IPS-18a (cell line): ENCODE data around the gene SLC35G3.
"Not testable (repeated sequence)": the region's sequence is repeated elsewhere in the genome, so short reads cannot be mapped to it uniquely, and the experiment has no call there.

Experiments used
- H3K27ac ChIP-seq: one replicate; pipeline ENCODE4 v1.5.1; 2013; ENCODE audit warnings: low read length
- H3K27me3 ChIP-seq: one replicate; pipeline ENCODE4 v1.6.1; 2013; ENCODE audit warnings: mild to moderate bottlenecking, low read length; ENCODE audit not compliant: control insufficient read depth, insufficient read depth
- H3K36me3 ChIP-seq: one replicate; pipeline ENCODE4 v1.6.1; 2013; ENCODE audit warnings: low read depth, low read length; ENCODE audit not compliant: control insufficient read depth
- H3K4me1 ChIP-seq: one replicate; pipeline ENCODE4 v1.6.1; 2013; ENCODE audit warnings: low read depth, low read length; ENCODE audit not compliant: control insufficient read depth
- H3K4me3 ChIP-seq: one replicate; pipeline ENCODE4 v1.5.1; 2013; ENCODE audit warnings: low read length
- H3K9ac ChIP-seq: one replicate; pipeline ENCODE4 v1.6.1; 2013; ENCODE audit warnings: mild to moderate bottlenecking, low read length, moderate library complexity
- H3K9me3 ChIP-seq: one replicate; pipeline ENCODE4 v1.6.1; 2013; ENCODE audit warnings: low read depth, low read length; ENCODE audit not compliant: control insufficient read depth

The SLC35G3 gene

GRCh38 chr17:35202582-35202981 is 8.4 kb upstream of the SLC35G3 start:
- H3K9me3 ChIP-seq, H3K36me3 ChIP-seq, H3K4me1 ChIP-seq, H3K27me3 ChIP-seq, H3K9ac ChIP-seq, H3K4me3 ChIP-seq, H3K27ac ChIP-seq: not testable (repeated sequence)

- not testable (repeated sequence) for H3K9ac ChIP-seq, H3K4me3 ChIP-seq, H3K27me3 ChIP-seq, H3K36me3 ChIP-seq, H3K4me1 ChIP-seq, H3K9me3 ChIP-seq, H3K27ac ChIP-seq
Observed at GRCh38 chr17:35195062-35195461, 869 bp upstream of the SLC35G3 start.

GRCh38 chr17:35192708-35193107 is 1.5 kb downstream of the SLC35G3 start:
- Histone ChIP-seq H3K4me3 (no peak overlapping the region), H3K36me3 (no peaks in the 10 kb centered on the region), H3K27ac (no peak overlapping the region)

GRCh38 chr17:35191001-35191695 is 3.0 kb downstream of the SLC35G3 start:
- H3K27ac ChIP-seq, result no peak overlapping the region
- no peaks in the 10 kb centered on the region for H3K36me3 ChIP-seq

More at GRCh38 chr17:35192708-35193107, 1.5 kb downstream of the SLC35G3 start:
- Histone ChIP-seq H3K9me3 (peaks cover 8% of the 10 kb centered on the region), H3K4me1 (no peaks in the 10 kb centered on the region), H3K27me3 (no peaks in the 10 kb centered on the region), H3K9ac (no peak overlapping the region)

GRCh38 chr17:35189291-35189690 is 4.9 kb downstream of the SLC35G3 start:
- no peaks in the 10 kb centered on the region for H3K9me3 ChIP-seq
- H3K27me3 ChIP-seq, result no peaks in the 10 kb centered on the region
- H3K27ac ChIP-seq, result no peak overlapping the region
- H3K4me1 ChIP-seq, result no peaks in the 10 kb centered on the region
- no peaks in the 10 kb centered on the region for H3K36me3 ChIP-seq
- no peak overlapping the region for H3K4me3 ChIP-seq
- H3K9ac ChIP-seq, result no peak overlapping the region

More at GRCh38 chr17:35191001-35191695, 3.0 kb downstream of the SLC35G3 start:
- H3K4me3 ChIP-seq, result no peak overlapping the region
- H3K27me3 ChIP-seq, result no peaks in the 10 kb centered on the region
- H3K9ac ChIP-seq, result no peak overlapping the region
- H3K9me3 ChIP-seq, result no peaks in the 10 kb centered on the region
- no peaks in the 10 kb centered on the region for H3K4me1 ChIP-seq

GRCh38 chr17:35188111-35188510 is 6.1 kb downstream of the SLC35G3 start:
- Histone ChIP-seq H3K27me3 (no peaks in the 10 kb centered on the region), H3K9ac (no peak overlapping the region), H3K4me1 (no peaks in the 10 kb centered on the region), H3K36me3 (no peaks in the 10 kb centered on the region), H3K27ac (no peak overlapping the region), H3K4me3 (no peak overlapping the region), H3K9me3 (no peaks in the 10 kb centered on the region)

GRCh38 chr17:35187481-35187880 is 6.7 kb downstream of the SLC35G3 start:
- Histone ChIP-seq H3K4me3 (no peak overlapping the region), H3K9ac (no peak overlapping the region), H3K36me3 (no peaks in the 10 kb centered on the region), H3K9me3 (no peaks in the 10 kb centered on the region), H3K4me1 (no peaks in the 10 kb centered on the region), H3K27ac (no peak overlapping the region), H3K27me3 (no peaks in the 10 kb centered on the region)

- Histone ChIP-seq H3K9ac (no peak overlapping the region), H3K27ac (no peak overlapping the region), H3K9me3 (no peaks in the 10 kb centered on the region), H3K4me1 (no peaks in the 10 kb centered on the region), H3K36me3 (no peaks in the 10 kb centered on the region), H3K27me3 (no peaks in the 10 kb centered on the region), H3K4me3 (no peak overlapping the region)
Observed at GRCh38 chr17:35185849-35186248, 8.3 kb downstream of the SLC35G3 start.

GRCh38 chr17:35184274-35184673 is 9.9 kb downstream of the SLC35G3 start:
- no peaks in the 10 kb centered on the region for H3K27me3 ChIP-seq
- H3K4me3 ChIP-seq, result no peak overlapping the region
- H3K9me3 ChIP-seq, result no peaks in the 10 kb centered on the region
- H3K9ac ChIP-seq, result no peak overlapping the region
- H3K27ac ChIP-seq, result no peak overlapping the region
- no peaks in the 10 kb centered on the region for H3K4me1 ChIP-seq
- H3K36me3 ChIP-seq, result no peaks in the 10 kb centered on the region

- Histone ChIP-seq H3K36me3 (no peaks in the 10 kb centered on the region), H3K9ac (no peak overlapping the region), H3K27ac (no peak overlapping the region), H3K27me3 (no peaks in the 10 kb centered on the region), H3K4me3 (no peak overlapping the region), H3K4me1 (no peaks in the 10 kb centered on the region), H3K9me3 (no peaks in the 10 kb centered on the region)
Observed at GRCh38 chr17:35183332-35183731, 10.9 kb downstream of the SLC35G3 start.

GRCh38 chr17:35179379-35179778 is 14.8 kb downstream of the SLC35G3 start:
- not testable (repeated sequence) for H3K27ac ChIP-seq, H3K4me3 ChIP-seq, H3K9ac ChIP-seq, H3K9me3 ChIP-seq, H3K36me3 ChIP-seq, H3K4me1 ChIP-seq, H3K27me3 ChIP-seq

- H3K36me3 ChIP-seq, result no peaks in the 10 kb centered on the region
- no peak overlapping the region for H3K9ac ChIP-seq
- H3K27me3 ChIP-seq, result no peaks in the 10 kb centered on the region
- H3K27ac ChIP-seq, result no peak overlapping the region
- no peak overlapping the region for H3K4me3 ChIP-seq
- H3K9me3 ChIP-seq, result no peaks in the 10 kb centered on the region
- H3K4me1 ChIP-seq, result no peaks in the 10 kb centered on the region
Observed at GRCh38 chr17:35176897-35177296, 17.3 kb downstream of the SLC35G3 start.
